ENCODE results near the gene LTBP1. TPM values are rescaled to one million over a fixed set of nuclear protein-coding genes. Genes with fewer than 3 reads are reported as not detected.

The LTBP1 gene
- total RNA-seq, 1 experiment from 2014 or later, result 6.7 TPM

- no peak for DNase-seq (ENCODE audit: low read depth, low spot score)
- in situ Hi-C loops (cut with HindIII; ENCODE audit: low pct_unique_long_range_greater_than_20kb, low sequenced_read_pairs), result no loop called here
These were observed 158.0 kb downstream of the LTBP1 start for GRCh38 chr2:33104726-33105125.

GRCh38 chr2:33106115-33106514 lies 159.4 kb downstream of the LTBP1 start:
- DNase-seq (ENCODE audit: low read depth, low spot score), result no peak
- in situ Hi-C loops (cut with HindIII; ENCODE audit: low pct_unique_long_range_greater_than_20kb, low sequenced_read_pairs), result no loop called here

GRCh38 chr2:33107690-33108482 lies 161.1 kb downstream of the LTBP1 start:
- in situ Hi-C loops (cut with HindIII; ENCODE audit: low pct_unique_long_range_greater_than_20kb, low sequenced_read_pairs), result no loop called here
- DNase-seq (ENCODE audit: low read depth, low spot score), result no peak

GRCh38 chr2:33108483-33109443 lies 162.0 kb downstream of the LTBP1 start:
- in situ Hi-C loops (cut with HindIII; ENCODE audit: low pct_unique_long_range_greater_than_20kb, low sequenced_read_pairs), result no loop called here
- DNase-seq (ENCODE audit: low read depth, low spot score), result peak; percentile 17

GRCh38 chr2:33110461-33110860 lies 163.7 kb downstream of the LTBP1 start:
- DNase-seq (ENCODE audit: low read depth, low spot score), result no peak

GRCh38 chr2:33111002-33111446 lies 164.3 kb downstream of the LTBP1 start:
- DNase-seq (ENCODE audit: low read depth, low spot score), result no peak
- in situ Hi-C loops (cut with HindIII; ENCODE audit: low pct_unique_long_range_greater_than_20kb, low sequenced_read_pairs), result no loop called here

More at GRCh38 chr2:33110461-33110860, 163.7 kb downstream of the LTBP1 start:
- in situ Hi-C loops (cut with HindIII; ENCODE audit: low pct_unique_long_range_greater_than_20kb, low sequenced_read_pairs), result no loop called here

- in situ Hi-C loops (cut with HindIII; ENCODE audit: low pct_unique_long_range_greater_than_20kb, low sequenced_read_pairs), result no loop called here
- no peak for DNase-seq (ENCODE audit: low read depth, low spot score)
These were observed 168.4 kb downstream of the LTBP1 start for GRCh38 chr2:33115196-33115595.

- in situ Hi-C loops (cut with HindIII; ENCODE audit: low pct_unique_long_range_greater_than_20kb, low sequenced_read_pairs), result no loop called here
- no peak for DNase-seq (ENCODE audit: low read depth, low spot score)
These were observed 169.0 kb downstream of the LTBP1 start for GRCh38 chr2:33115728-33116127.

- in situ Hi-C loops (cut with HindIII; ENCODE audit: low pct_unique_long_range_greater_than_20kb, low sequenced_read_pairs), result no loop called here
- no peak for DNase-seq (ENCODE audit: low read depth, low spot score)
These were observed 170.0 kb downstream of the LTBP1 start for GRCh38 chr2:33116799-33117198.

GRCh38 chr2:33118651-33119050 lies 171.9 kb downstream of the LTBP1 start:
- DNase-seq (ENCODE audit: low read depth, low spot score), result no peak
- in situ Hi-C loops (cut with HindIII; ENCODE audit: low pct_unique_long_range_greater_than_20kb, low sequenced_read_pairs), result no loop called here

- DNase-seq (ENCODE audit: low read depth, low spot score), result no peak
- in situ Hi-C loops (cut with HindIII; ENCODE audit: low pct_unique_long_range_greater_than_20kb, low sequenced_read_pairs), result no loop called here
These were observed 174.7 kb downstream of the LTBP1 start for GRCh38 chr2:33121416-33121815.

- in situ Hi-C loops (cut with HindIII; ENCODE audit: low pct_unique_long_range_greater_than_20kb, low sequenced_read_pairs), result no loop called here
- DNase-seq (ENCODE audit: low read depth, low spot score), result no peak
These were observed 175.2 kb downstream of the LTBP1 start for GRCh38 chr2:33121925-33122324.

GRCh38 chr2:33122726-33123125 lies 176.0 kb downstream of the LTBP1 start:
- no peak for DNase-seq (ENCODE audit: low read depth, low spot score)
- in situ Hi-C loops (cut with HindIII; ENCODE audit: low pct_unique_long_range_greater_than_20kb, low sequenced_read_pairs), result no loop called here

GRCh38 chr2:33123216-33123615 lies 176.5 kb downstream of the LTBP1 start:
- in situ Hi-C loops (cut with HindIII; ENCODE audit: low pct_unique_long_range_greater_than_20kb, low sequenced_read_pairs), result no loop called here

GRCh38 chr2:33126552-33126951 lies 179.8 kb downstream of the LTBP1 start:
- DNase-seq (ENCODE audit: low read depth, low spot score), result peak; percentile 14
- in situ Hi-C loops (cut with HindIII; ENCODE audit: low pct_unique_long_range_greater_than_20kb, low sequenced_read_pairs), result no loop called here

More at GRCh38 chr2:33123216-33123615, 176.5 kb downstream of the LTBP1 start:
- no peak for DNase-seq (ENCODE audit: low read depth, low spot score)

GRCh38 chr2:33126958-33127357 lies 180.2 kb downstream of the LTBP1 start:
- no peak for DNase-seq (ENCODE audit: low read depth, low spot score)
- in situ Hi-C loops (cut with HindIII; ENCODE audit: low pct_unique_long_range_greater_than_20kb, low sequenced_read_pairs), result no loop called here

GRCh38 chr2:33129263-33130053 lies 182.7 kb downstream of the LTBP1 start:
- no peak for DNase-seq (ENCODE audit: low read depth, low spot score)
- in situ Hi-C loops (cut with HindIII; ENCODE audit: low pct_unique_long_range_greater_than_20kb, low sequenced_read_pairs), result no loop called here

GRCh38 chr2:33130054-33130447 lies 183.3 kb downstream of the LTBP1 start:
- in situ Hi-C loops (cut with HindIII; ENCODE audit: low pct_unique_long_range_greater_than_20kb, low sequenced_read_pairs), result no loop called here
- DNase-seq (ENCODE audit: low read depth, low spot score), result no peak

All from SK-MEL-5 (cell line).